Lower leg skin (tissue), 3 donors: ENCODE measurements around the gene CHRND.

Source experiments
- POLR2A ChIP-seq, 2 donors: fragments of 450-650 bp; IDR thresholded peaks; one replicate each; pipeline ENCODE4 v1.6.1; 2016 to 2017; ENCODE audit warnings: antibody characterized with exemption in 2 of 2, mild to moderate bottlenecking in 1 of 2, moderate library complexity in 1 of 2
- TF ChIP-seq, protein P1 (sequence below), 3 donors: fragments of 450-650 bp; IDR thresholded peaks; one replicate each; pipeline ENCODE4 v1.5.1; 2016; ENCODE audit warnings: antibody characterized with exemption in 3 of 3, mild to moderate bottlenecking in 3 of 3, moderate library complexity in 2 of 3

- TF ChIP-seq, protein P1, sequence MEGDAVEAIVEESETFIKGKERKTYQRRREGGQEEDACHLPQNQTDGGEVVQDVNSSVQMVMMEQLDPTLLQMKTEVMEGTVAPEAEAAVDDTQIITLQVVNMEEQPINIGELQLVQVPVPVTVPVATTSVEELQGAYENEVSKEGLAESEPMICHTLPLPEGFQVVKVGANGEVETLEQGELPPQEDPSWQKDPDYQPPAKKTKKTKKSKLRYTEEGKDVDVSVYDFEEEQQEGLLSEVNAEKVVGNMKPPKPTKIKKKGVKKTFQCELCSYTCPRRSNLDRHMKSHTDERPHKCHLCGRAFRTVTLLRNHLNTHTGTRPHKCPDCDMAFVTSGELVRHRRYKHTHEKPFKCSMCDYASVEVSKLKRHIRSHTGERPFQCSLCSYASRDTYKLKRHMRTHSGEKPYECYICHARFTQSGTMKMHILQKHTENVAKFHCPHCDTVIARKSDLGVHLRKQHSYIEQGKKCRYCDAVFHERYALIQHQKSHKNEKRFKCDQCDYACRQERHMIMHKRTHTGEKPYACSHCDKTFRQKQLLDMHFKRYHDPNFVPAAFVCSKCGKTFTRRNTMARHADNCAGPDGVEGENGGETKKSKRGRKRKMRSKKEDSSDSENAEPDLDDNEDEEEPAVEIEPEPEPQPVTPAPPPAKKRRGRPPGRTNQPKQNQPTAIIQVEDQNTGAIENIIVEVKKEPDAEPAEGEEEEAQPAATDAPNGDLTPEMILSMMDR (IDR thresholded peaks at IDR 0.05), result no peak
- TF ChIP-seq POLR2A (IDR thresholded peaks at IDR 0.05), result no peak
Observed at GRCh38 chr2:232519581-232520438, 6.2 kb upstream of the CHRND start, which contains the start of gene PRSS56.
